Activated CD4-positive, alpha-beta T cell treated with anti-CD3 and anti-CD28 coated beads, Interleukin-2, amount 50 U/mL, for 4 hours (primary cell): Measurements from ENCODE around the gene OR1A1.
"Not testable (repeated sequence)": the region's sequence is repeated elsewhere in the genome, so short reads cannot be mapped to it uniquely, and the experiment has no call there.

Source experiments
- DNase-seq, 2 experiments: peaks; one replicate each; pipeline ENCODE4 v3.0.0-alpha.2; 2020

OR1A1 gene

DNA sequence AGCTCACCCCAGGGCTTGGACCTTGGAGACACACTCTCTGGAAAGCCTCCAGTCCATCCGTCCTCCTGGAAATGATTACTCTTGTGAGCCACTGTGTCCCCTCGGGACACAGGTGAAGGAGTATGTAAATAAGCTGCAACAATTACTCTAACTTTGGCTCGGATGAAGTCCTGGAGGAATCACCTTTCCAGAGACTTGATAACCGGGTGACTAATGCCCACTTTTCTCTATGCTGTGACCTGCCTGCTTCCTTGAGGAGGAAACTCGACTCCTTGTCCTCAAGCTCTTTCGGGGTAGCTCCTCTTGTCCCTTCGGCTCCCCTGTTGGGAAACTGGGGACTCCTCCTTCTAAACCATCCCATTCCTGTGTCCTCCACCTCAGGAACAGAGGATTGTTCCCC is at the start of gene OR1A1:
Gene OR1A1 (plus strand): TSS at position 301 of the 400 bp plus-strand sequence. CDS start 7,954 bp downstream, outside the sequence.
- DNase-seq: no peak

DNA sequence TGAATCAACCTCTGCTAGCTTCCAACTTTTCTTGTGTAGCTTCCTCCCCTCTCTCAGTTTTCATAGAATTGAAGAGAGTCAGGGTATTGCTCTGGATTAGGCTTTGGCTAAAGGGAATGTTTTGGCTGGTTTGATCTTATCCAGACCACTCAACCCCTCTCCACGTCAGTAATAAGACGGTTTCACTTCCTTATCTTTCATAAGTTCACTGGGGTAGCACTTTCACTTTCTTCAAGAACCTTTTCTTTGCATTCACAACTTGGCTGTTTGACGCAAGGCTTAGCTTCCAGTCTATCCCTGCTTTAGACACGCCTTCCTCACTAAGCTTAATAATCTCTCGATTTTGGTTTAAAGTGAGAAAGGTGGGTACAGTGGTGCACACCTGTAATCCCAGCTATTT is 39.9 kb upstream of the OR1A1 start:
- no peak for DNase-seq

GRCh38 chr17:3189961-3190360 is 17.5 kb upstream of the OR1A1 start:
- no peak for DNase-seq

- DNase-seq: no peak
Measured at GRCh38 chr17:3197219-3197618, 10.2 kb upstream of the OR1A1 start, which contains the start of gene OR1A2. Gene OR1A2 (plus strand): TSS chr17:3197519. CDS start chr17:3197519, 0 bp downstream.

GRCh38 chr17:3208484-3208883 is 1.0 kb downstream of the OR1A1 start:
- DNase-seq: no peak

DNA sequence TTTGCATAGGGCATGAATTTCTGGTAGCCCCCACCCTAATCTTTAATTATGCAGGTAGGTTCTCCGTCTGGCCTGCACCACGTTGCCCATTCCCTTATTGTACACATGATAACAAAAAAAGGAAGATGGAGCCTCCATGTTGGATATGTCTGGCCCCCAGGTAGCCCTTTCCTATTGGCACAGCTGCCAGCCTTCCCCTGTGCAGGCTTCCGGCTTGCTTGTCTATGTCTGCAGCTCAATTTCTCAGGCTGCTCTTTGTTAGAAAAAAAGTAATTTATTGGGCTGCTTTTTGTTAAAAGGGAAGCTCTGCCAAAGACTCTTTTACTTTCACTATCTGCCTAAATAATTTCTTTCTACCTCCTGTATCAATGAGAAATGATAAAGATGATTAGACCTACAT is 5.5 kb downstream of the OR1A1 start:
- no peak for DNase-seq

- no peak for DNase-seq
Measured at GRCh38 chr17:3213587-3213986, 6.1 kb downstream of the OR1A1 start.

DNA sequence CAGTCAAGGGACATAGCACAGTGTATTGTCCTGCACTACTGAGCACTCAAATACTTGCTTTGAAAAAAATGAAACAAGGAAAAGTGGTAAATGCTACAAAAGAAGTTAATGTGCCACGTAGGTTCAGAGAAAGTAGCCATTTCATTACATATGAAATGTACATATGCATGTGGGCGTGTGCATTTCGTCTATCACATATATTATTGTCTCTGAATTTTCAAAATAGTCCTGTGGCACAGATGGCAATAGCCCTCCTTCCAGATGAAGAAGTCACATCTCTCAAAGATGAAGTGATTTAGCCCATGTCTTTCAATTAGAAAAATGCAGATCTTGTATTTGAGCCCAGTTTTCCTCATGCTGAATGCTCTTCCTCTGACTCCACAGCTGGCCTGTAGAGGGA is 12.5 kb downstream of the OR1A1 start:
- not testable (repeated sequence) for DNase-seq

- DNase-seq: no peak
Measured at GRCh38 chr17:3221850-3222249, 14.4 kb downstream of the OR1A1 start.

DNA sequence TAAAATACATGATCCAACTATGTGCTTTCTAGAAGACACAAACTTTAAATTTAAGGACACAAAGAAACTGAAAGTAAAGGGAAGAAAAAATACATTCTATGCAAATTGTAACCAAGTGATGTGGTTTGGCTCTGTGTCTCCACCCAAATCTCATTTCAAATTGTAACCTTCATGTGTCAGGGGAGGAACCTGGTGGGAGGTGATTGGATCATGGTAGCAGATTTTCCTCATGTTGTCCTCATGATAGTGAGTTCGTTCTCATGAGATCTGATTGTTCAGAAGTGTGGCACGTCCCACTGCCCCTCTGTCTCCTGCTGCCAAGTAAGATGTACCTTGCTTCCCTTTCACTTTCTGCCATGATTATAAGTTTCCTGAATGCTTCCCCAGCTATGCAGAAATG is 15.0 kb downstream of the OR1A1 start:
- DNase-seq: no peak

DNA sequence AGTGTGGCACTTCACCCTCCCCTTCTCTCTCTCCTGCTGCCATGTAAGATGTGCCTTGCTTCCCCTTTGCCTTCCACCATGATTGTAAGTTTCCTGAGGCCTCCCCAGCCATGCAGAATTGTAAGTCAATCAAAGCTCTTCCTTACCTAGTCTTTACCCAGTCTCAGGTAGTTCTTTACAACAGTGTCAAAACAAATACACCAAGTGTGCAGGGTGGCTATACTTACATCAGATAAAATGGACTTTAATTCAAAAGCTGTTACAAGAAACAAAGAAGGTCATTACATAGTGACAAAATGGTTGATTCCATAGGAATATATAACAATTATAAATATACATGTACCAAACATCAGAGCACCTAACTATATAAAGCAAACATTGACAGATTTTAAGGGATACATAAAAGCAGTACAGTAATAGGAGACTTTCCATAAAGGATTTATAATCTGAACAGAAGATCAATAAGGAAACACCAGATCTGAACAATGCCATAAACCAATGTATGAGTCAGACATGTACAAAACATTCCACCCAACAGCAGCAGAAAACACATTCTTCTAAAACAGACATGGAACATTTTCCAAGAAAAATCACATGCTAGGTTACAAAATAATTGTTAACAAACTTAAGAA is 17.4 kb downstream of the OR1A1 start:
- not testable (repeated sequence) for DNase-seq

DNA sequence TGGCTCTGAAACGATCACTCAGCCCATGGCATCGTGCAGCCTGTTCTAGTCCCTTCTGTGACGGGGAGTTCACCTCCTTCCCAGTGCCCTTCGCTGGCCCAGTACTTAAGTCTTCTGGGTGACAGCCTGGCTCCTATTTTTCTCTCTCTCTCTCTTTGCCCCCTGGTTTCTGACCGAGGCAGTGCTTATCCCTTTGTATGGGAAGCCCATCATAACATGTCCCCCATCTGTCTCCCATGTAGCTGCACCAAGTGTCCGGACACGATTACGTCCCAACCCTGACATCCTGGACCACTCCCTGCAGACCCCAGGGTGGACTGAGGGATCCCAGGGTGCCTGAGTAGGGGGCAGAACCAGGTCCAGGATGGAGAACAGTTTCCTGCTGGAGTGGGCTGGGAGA is 24.8 kb downstream of the OR1A1 start:
- not testable (repeated sequence) for DNase-seq

DNA sequence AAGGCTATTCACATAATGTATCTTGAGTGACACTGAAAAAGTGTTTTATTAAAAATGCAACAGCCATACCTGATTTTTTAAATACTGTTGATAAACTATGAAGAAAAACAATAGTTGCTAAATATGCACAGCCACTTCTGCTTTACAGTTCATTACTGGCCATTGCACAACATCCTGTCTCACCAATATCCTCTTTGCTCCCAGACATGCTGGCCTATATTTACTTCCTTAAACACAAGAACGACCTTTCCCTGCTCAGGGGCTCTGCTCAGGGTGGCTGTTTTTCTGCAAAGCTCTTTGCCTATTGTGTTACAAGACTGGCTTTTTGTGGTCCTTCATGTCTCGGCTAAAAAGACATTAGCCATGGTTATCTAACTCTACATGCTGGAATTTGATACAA is 31.2 kb downstream of the OR1A1 start:
- not testable (repeated sequence) for DNase-seq

DNA sequence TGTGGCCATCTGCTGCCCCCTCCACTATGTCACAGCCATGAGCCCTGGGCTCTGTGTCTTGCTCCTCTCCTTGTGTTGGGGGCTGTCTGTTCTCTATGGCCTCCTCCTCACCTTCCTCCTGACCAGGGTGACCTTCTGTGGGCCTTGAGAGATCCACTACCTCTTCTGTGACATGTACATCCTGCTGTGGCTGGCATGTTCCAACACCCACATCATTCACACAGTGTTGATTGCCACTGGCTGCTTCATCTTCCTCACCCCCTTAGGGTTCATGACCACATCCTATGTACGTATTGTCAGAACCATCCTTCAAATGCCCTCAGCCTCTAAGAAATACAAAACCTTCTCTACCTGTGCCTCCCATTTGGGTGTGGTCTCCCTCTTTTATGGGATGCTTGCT is 33.6 kb downstream of the OR1A1 start:
- not testable (repeated sequence) for DNase-seq

GRCh38 chr17:3244841-3245240 is 37.4 kb downstream of the OR1A1 start:
- not testable (repeated sequence) for DNase-seq

DNA sequence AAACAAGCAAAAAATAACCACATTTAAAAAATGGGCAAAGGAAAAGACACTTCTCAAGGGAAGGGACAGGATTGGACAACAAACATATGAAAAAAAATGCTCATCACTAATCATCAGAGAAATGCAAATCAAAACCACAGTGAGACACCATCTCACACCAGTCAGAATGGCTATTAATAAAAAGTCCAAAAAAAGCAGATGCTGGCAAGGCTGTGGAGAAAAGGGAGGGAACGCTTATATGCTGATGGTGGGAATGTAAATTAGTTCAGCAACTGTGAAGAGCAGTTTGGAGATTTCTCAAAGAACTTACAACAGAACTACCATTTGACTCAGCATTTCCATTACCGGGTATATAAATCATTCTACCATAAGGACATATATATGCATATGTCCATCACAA is 41.5 kb downstream of the OR1A1 start:
- not testable (repeated sequence) for DNase-seq

- DNase-seq: no peak
Measured at GRCh38 chr17:3256575-3256974, 49.1 kb downstream of the OR1A1 start.

DNA sequence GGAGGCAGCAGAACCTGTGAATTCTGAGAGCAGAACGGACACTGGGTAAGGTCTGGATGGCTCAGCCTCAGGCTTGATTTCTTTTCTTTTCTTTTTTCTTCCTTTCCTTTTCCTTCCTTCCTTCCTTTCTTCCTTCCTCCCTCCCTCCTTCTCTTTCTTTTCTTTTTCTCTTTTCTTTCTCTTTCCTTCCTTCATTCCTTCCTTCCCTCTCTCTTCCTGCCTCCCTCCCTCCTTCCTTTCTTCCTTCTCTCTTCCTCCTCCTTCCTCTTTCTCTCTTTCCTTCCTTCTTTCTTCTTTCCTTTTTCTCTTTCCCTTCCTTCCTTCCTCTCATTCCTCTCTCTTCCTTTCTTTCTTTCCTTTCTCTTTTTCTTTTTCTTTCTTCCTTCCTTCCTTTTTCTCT is 52.7 kb downstream of the OR1A1 start:
- DNase-seq: no peak

GRCh38 chr17:3260600-3260999 is 53.1 kb downstream of the OR1A1 start:
- no peak for DNase-seq
